HG03460 (cell line): Measurements from ENCODE around the gene GOLPH3L.
"Not testable (repeated sequence)": the region's sequence is repeated elsewhere in the genome, so short reads cannot be mapped to it uniquely, and the experiment has no call there.

Source experiments
- ATAC-seq: cut with Tn5 transposase; IDR thresholded peaks from one replicate; pipeline ENCODE4 v1.9.1; 2021; ENCODE audit not compliant: unreplicated experiment

GOLPH3L gene

DNA sequence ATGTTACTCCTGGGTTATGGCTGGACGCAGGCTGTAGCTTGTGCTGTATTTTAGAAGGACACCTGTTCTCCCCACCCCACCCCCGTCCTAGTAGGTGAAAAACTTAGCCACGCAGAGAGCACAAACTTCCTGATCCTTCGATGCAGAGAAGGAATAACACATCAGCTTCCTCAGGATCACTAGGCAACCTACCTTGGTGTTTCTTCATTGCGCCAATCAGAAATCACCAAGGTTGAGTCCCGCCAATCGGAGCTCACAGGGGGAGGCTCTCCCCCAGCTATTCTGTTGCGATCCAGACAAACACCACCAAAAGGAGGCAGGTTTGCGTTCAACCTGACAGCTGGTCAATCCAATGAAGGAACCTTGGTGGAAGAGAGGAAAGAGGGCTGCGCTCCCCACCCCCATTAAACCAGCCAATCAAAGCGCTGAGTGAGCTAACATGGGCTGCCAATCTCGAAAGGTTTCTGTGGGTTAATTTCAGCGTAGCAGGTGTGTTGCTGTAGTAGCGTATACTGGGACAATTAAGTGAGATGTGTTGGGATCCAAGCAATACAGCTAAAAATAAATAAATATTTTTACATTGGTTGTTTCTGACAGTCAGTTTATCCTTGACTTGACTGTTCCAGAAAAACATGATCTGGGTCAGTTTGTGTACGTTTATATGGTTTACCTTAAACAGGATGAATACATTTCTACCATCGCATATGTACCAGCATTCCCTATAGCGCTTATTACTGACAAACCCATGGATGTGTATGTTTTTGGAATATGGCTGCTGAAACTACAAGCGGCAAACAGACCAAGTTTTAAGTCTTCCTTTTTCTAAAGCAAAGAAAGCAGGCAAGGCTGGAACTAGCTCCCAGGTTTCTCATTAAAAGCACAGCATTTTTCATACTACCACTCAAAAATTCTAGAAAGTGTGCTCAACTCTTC lies at the start of gene GOLPH3L:
GOLPH3L (minus strand) TSS at position 160 of the 933 bp plus-strand sequence. CDS start 2,316 bp downstream, outside the sequence.
- peak; percentile 98 for ATAC-seq

- no peak for ATAC-seq
These were observed 33.3 kb upstream of the GOLPH3L start for GRCh38 chr1:150730130-150730721.

DNA sequence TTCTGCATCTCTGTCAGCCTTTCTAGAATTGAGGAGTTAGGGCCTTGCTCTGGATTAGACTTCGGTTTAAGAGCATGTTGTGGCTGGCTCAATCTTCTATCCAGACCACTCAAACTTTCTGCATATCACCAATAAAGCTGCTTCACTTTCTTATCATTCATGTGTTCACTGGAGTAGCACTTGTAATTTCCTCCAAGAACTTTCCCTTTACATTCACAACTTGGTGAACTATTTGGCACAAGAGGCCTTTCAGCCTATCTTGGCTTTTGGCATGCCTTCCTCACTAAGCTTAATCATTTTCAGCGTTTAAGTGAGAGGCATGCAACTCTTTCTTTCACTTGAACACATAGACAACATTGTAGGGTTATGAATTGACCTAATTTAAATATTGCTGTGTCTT lies 27.4 kb upstream of the GOLPH3L start:
- no peak for ATAC-seq

DNA sequence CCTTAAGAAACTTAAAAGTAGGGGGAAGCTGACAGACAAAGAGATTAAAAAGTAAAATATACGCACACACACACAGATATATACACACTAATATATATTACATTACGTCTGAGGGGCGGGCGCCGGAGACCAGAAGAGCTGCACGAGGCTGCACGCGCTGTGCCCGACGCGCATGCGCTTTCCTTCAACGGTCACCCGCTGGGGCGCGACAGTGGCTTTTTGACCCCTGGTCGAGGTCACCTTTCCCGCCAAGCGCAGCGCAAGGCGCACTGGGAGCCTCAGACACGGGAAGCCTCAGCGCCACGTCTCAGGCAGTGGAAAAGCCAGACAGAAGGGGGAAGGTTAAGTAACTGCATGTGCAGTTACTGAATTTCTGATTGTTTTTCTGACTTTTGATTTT lies 23.7 kb upstream of the GOLPH3L start, which contains the start of gene HORMAD1:
HORMAD1 (minus strand) TSS at position 193 of the 400 bp plus-strand sequence. CDS start 1,390 bp downstream, outside the sequence.
- no peak for ATAC-seq

- no peak for ATAC-seq
These were observed 23.1 kb upstream of the GOLPH3L start for GRCh38 chr1:150720098-150720497.

DNA sequence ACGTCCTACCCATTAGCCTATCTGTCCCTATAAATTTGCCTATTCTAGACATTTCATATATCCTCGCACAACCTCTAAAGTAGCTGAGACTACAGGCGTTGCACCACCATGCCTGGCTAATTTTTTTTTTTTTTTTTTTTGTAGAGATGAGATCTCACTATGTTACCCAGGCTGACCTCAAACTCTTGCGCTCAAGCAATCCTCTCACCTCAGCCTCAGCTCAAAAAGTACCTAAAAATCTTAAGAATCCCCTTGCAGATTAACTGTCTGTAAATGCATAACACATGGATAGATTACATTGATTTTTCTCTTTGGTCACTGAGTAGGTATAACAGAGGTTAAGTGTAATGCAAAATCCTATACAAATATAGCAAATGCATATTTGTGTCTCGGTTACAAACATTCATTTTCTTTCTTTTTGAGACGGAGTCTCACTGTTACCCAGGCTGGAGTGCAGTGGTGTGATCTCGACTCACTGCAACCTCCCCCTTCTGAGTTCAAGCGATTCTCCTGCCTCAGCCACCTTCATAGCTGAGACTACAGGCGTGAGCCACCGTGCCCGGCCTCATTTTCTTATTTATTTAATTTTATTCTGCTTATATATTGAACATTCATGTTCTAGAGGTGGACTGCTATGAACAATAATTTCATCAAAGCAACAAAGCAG lies 21.4 kb upstream of the GOLPH3L start:
- ATAC-seq = no peak

DNA sequence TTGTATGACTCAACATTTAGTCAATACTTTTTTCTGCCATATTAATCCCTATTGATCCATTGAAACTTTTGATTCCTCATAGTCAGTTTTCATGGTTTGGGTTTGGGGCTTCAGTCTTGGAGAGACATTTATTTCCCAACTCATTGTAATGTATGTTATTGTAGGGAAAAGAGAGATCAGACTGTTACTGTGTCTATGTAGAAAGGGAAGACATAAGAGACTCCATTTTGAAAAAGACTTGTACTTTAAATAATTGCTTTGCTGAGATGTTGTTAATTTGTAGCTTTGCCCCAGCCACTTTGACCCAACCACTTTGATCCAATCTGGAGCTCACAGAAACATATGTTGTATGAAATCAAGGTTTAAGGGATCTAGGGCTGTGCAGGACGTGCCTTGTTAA lies 12.1 kb upstream of the GOLPH3L start:
- not testable (repeated sequence) for ATAC-seq

DNA sequence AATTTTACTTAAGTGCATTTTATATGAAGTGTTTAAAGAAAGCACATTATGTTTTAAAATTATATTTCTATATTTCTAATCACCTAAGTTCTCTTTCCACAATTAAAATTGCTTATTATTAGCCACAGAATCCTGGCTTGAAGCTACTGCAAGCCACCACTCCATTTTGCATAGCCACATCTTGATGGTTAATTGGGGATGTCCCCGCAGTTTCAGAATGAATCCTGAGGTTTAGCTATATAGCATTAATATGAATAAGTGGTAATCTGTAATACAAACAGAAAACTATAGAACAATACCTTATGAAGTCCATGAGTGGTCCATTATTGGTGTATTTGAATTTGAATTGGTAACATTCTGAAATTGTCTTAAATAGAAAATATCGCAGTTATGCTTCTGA lies 11.6 kb upstream of the GOLPH3L start:
- no peak for ATAC-seq

DNA sequence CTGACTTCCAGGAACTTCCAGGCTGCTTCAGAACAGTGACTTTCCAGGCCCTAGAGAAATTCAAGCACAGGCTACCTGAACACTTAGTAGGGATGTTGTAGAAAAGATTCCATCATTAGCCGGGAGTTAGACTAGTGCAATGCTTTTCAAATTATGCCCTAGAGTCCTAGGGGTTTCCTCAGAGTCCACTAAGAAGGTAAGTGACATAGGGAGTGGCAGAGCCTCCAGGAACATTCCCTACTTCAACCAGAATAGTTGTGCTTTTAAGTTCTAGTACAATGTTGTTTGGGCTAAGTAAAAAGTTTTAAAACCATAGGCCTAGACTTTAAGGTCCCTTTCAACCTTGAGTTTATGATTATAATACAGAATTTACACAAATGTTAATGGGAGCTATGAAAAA lies 9.1 kb upstream of the GOLPH3L start:
- ATAC-seq = no peak

- no peak for ATAC-seq
These were observed 6.5 kb upstream of the GOLPH3L start for GRCh38 chr1:150703427-150703826.

DNA sequence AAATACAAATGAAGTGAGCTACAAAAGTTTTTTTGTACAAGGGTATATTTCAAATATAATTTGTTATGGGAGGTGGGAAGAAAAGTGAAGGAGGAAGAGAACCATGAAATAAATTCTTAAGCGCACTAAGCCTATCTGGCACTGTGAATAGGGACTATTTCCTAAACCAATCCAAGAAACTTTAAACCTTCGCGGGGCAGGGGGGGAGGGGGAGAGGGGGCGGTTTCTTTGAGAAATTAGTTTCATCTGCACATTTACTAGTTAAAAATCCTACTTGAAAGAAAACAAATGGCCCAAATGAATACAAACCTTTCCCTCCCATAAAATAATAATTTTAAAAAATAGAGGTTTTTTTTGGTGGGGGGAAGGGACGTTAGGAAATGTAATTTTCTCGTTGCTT lies 364 bp downstream of the GOLPH3L start:
- no peak for ATAC-seq

DNA sequence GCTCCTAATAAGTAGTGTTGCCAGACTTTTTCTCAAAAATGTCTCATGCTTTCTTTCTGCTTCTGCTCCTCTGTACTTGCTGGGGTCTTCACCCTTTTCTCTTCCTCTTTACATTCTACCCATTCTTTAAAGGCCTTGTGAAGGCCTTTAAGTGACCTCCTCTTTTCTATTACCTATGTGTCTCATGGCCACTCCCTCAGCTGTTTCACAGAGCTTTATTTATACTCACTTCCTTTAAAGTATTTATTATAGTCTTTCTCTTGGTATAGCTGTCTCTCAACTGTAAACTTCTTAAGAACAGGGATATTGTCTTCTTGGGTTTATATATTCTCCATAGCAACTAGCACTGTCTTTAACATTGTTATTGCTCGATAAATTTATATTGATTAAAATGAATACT lies 792 bp downstream of the GOLPH3L start:
- ATAC-seq = no peak

- ATAC-seq = no peak
These were observed 1.4 kb downstream of the GOLPH3L start for GRCh38 chr1:150695561-150695960.

GRCh38 chr1:150692720-150693119 lies 4.2 kb downstream of the GOLPH3L start:
- ATAC-seq = no peak

DNA sequence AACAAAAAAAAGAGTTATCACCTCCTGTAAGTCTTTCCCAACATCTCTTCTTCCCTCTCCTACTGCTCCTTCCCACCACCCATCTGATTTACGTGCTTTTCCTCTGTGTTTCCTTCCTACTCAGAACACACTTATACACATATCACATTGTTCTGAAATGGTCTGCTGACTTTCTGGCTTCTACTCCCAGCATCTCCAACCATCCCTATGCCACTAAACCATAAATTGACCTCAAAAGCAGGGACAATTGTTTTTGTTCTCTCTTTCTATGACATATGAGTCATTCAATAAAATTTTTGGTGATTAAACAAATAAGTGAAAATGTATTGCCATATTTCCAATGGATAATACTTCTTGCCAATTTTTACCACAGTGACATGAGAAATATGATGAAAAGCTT lies 8.2 kb downstream of the GOLPH3L start:
- no peak for ATAC-seq

- ATAC-seq = no peak
These were observed 10.7 kb downstream of the GOLPH3L start for GRCh38 chr1:150686275-150686674.

GRCh38 chr1:150683914-150684313 lies 13.0 kb downstream of the GOLPH3L start:
- no peak for ATAC-seq

DNA sequence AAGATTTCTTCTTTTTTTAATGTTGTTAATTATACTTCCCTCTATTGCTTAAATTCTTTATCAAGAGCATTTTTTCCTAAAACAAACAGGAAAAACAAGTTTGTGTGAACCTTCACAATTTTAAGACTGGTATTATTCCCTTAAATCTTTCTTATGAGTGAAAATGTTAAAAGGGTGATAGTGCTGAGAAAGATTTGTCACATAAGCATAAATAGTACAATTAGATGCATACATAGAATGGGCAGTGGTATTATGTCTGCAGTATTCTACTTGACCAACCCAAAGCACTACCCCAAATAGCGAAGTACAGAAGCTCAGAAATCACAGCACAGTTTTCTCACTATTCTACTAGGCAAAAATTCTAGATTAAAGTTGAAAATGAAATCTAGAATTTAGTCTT lies 18.0 kb downstream of the GOLPH3L start:
- no peak for ATAC-seq

DNA sequence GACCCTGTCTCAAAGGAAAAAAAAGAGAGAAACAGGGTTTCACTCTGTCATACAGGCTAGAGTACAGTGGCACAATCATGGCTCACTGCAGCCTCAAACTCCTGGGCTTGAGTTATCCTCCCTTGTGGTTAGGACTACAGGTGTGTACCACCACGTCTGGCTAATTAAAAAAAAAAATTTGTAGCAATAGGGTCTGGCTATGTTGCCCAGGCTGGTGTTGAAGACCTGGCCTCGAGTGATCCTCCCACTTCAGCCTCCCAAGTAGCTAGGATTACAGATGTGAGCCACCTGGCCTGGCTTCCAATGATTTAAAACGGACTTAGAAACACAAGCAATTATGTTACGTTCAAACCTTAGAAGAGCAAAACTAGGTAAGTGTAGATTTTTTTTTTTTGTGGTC lies 22.1 kb downstream of the GOLPH3L start:
- ATAC-seq = no peak

DNA sequence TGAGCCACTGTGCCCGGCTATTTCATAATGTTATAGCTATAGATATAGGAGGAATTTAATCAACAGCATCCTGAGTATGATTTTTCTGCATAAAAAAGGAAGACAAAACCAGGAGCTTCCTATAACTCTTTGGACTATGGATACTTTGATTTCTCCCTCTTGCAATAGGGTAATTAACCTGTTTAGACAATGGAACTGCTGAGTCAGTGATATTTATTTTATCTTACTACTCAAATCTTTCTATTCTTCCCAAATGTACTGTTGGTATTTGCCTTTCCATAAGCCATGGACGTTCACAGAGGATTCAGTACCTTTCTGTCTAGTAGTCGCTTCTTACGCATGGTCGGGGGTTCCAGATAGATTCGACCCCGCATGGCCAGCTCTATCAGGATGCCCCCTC lies 33.6 kb downstream of the GOLPH3L start:
- ATAC-seq = no peak

- no peak for ATAC-seq
These were observed 34.1 kb downstream of the GOLPH3L start for GRCh38 chr1:150662811-150663210.

DNA sequence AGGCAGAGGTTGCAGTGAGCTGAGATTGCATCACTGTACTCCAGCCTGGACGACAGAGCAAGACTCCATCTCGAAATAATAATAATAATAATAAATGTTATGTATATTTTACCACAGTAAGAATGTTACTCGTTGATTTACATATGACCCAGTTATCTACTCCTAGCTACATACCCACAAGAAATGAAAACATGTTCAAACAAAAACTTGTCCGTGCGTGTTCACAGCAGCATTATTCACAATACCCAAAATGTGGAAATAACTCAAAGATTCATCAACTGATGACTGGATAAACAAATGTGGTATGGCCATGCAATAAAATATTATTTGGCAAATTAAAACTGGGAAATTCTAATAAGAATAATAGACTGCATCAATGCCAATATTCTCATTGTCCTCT lies 35.8 kb downstream of the GOLPH3L start:
- no peak for ATAC-seq
